GM12878 (cell line): ENCODE data around the gene BICC1. TPM values are rescaled to one million over a fixed set of nuclear protein-coding genes. Genes with fewer than 3 reads are reported as not detected.

ENCODE experiments used
- ATAC-seq: fragments of 200-7000 bp; cut with Tn5 transposase; 3 replicates; pipeline ENCODE4 v1.9.1; 2020; ENCODE audit warnings: mild to moderate bottlenecking, moderate library complexity
- BruUV-seq: library from RNA; stranded (reverse); fragments of 400-500 nt; replicated peaks from 2 replicates; lab custom pipeline; 2021; lab: Mats Ljungman, UMichigan
- CTCF ChIA-PET: fragments of 300-600 bp; sonication (Branson Sonifier 250); formaldehyde crosslinking; extraction: SDS; loops from one replicate; lab custom pipeline; 2021; ENCODE audit warnings: inconsistent platforms; lab: Yijun Ruan, JAX
- POLR2A ChIA-PET: fragments of 350-600 bp; formaldehyde crosslinking; extraction: SDS; loops from one replicate; lab custom pipeline; 2021; ENCODE audit warnings: inconsistent platforms; lab: Charles Lee
- RAD21 ChIA-PET: fragments of 300-600 bp; sonication (Branson Sonifier 250); formaldehyde crosslinking; loops from one replicate; lab custom pipeline; 2023; ENCODE audit warnings: antibody characterized with exemption; ENCODE audit not compliant: unreplicated experiment; lab: Charles Lee
- SMC1A ChIA-PET: fragments of 300-600 bp; sonication (Branson Sonifier 250); formaldehyde crosslinking; loops from one replicate; lab custom pipeline; 2023; ENCODE audit not compliant: unreplicated experiment, uncharacterized antibody; lab: Charles Lee
- DNase-seq: peaks from one replicate; pipeline ENCODE4 v3.0.0-alpha.2; 2011; ENCODE audit warnings: low read depth, low spot score
- FAIRE-seq: peaks from 3 replicates; lab custom pipeline; 2011; peaks lifted over from hg19 to GRCh38; lab: Jason Lieb, UNC
- H2AFZ ChIP-seq: 2 replicates; pipeline ENCODE4 v1.6.0; 2011; ENCODE audit warnings: low read depth, low read length, control low read depth; ENCODE audit not compliant: control insufficient read depth
- H3K27ac ChIP-seq: 2 replicates; pipeline ENCODE4 v1.5.1; 2011; ENCODE audit warnings: control low read depth; ENCODE audit not compliant: control insufficient read depth, insufficient read depth
- H3K27me3 ChIP-seq, 2 experiments: replicated peaks in 1 of 2; 2 replicates each; pipeline versions ENCODE4 v1.6.0 to v1.6.1; 2011; ENCODE audit warnings: low read length in 1 of 2; ENCODE audit not compliant: control insufficient read depth in 2 of 2, insufficient read depth in 2 of 2
- H3K36me3 ChIP-seq, 2 experiments: 2 replicates each; pipeline ENCODE4 v1.5.1; 2011; ENCODE audit warnings: low read length in 1 of 2; ENCODE audit not compliant: control insufficient read depth in 2 of 2, insufficient read depth in 2 of 2
- H3K4me1 ChIP-seq: 2 replicates; pipeline ENCODE4 v1.6.1; 2011; ENCODE audit warnings: mild to moderate bottlenecking, low read length, moderate library complexity, mixed read lengths; ENCODE audit not compliant: control insufficient read depth, insufficient read depth
- H3K4me2 ChIP-seq: 2 replicates; pipeline ENCODE4 v1.6.0; 2011; ENCODE audit warnings: control low read depth; ENCODE audit not compliant: control insufficient read depth, insufficient read depth
- H3K4me3 ChIP-seq: fragments of 200-600 bp; sonication (generic); 2 replicates; pipeline ENCODE4 v1.5.1; 2016
- H3K79me2 ChIP-seq: 2 replicates; pipeline ENCODE4 v1.6.0; 2011; ENCODE audit warnings: low read length; ENCODE audit not compliant: control insufficient read depth, insufficient read depth
- H3K9ac ChIP-seq: 2 replicates; pipeline ENCODE4 v1.8.0; 2011; ENCODE audit warnings: low read length, control low read depth, mixed read lengths; ENCODE audit not compliant: control insufficient read depth, insufficient read depth
- H3K9me3 ChIP-seq: replicated peaks from 3 replicates; pipeline ENCODE4 v1.5.1; 2011; ENCODE audit warnings: mild to moderate bottlenecking, low read length; ENCODE audit not compliant: control insufficient read depth, insufficient read depth
- H4K20me1 ChIP-seq: 2 replicates; pipeline ENCODE4 v1.6.0; 2011; ENCODE audit not compliant: control insufficient read depth, insufficient read depth
- CHD2 ChIP-seq: IDR thresholded peaks from 2 replicates; pipeline ENCODE4 v1.6.1; 2011; ENCODE audit warnings: low read depth, low read length, improper control_type of control experiment, borderline replicate concordance
- HDAC6 ChIP-seq: fragments of 200-600 bp; sonication (generic); IDR thresholded peaks from one replicate; pipeline ENCODE4 v1.8.0; 2017; ENCODE audit warnings: antibody characterized with exemption; ENCODE audit not compliant: unreplicated experiment
- IKZF2 ChIP-seq, 2 experiments: fragments of 450-650 bp; IDR thresholded peaks; 2 replicates each; pipeline ENCODE4 v1.6.1; 2017; ENCODE audit warnings: mild to moderate bottlenecking in 2 of 2, moderate library complexity in 2 of 2
- IRF4 ChIP-seq: IDR thresholded peaks from 2 replicates; pipeline ENCODE4 v1.6.1; 2011; ENCODE audit warnings: low read depth, low read length
- KDM1A ChIP-seq: fragments of 200-600 bp; sonication (generic); IDR thresholded peaks from 2 replicates; pipeline ENCODE4 v1.6.1; 2016; ENCODE audit warnings: borderline replicate concordance
- LARP7 ChIP-seq: fragments of 450-650 bp; IDR thresholded peaks from 2 replicates; pipeline ENCODE4 v1.6.1; 2017; ENCODE audit warnings: mild to moderate bottlenecking
- NBN ChIP-seq: fragments of 450-650 bp; IDR thresholded peaks from 2 replicates; pipeline ENCODE4 v1.6.1; 2016
- RELB ChIP-seq: fragments of 450-650 bp; IDR thresholded peaks from 2 replicates; pipeline ENCODE4 v1.6.1; 2017; ENCODE audit warnings: low read depth, mild to moderate bottlenecking, moderate library complexity
- SMAD1 ChIP-seq: fragments of 450-650 bp; IDR thresholded peaks from 2 replicates; pipeline ENCODE4 v1.6.1; 2018; ENCODE audit warnings: mild to moderate bottlenecking, low read depth; ENCODE audit not compliant: partially characterized antibody
- STAT1 ChIP-seq: fragments of 450-650 bp; conservative IDR thresholded peaks from 2 replicates; pipeline ENCODE4 v1.6.1; 2014; ENCODE audit warnings: antibody characterized with exemption, mild to moderate bottlenecking
- SUZ12 ChIP-seq: fragments of 200-600 bp; sonication (generic); IDR thresholded peaks from one replicate; pipeline ENCODE4 v1.6.1; 2018; ENCODE audit warnings: antibody characterized with exemption, mild to moderate bottlenecking; ENCODE audit not compliant: unreplicated experiment
- TAF1 ChIP-seq: IDR thresholded peaks from 2 replicates; pipeline ENCODE4 v1.6.1; 2011; ENCODE audit warnings: mild to moderate bottlenecking, low read depth, low read length, borderline replicate concordance
- TCF12 ChIP-seq: IDR thresholded peaks from 2 replicates; pipeline ENCODE4 v1.6.1; 2011; ENCODE audit warnings: low read depth, mild to moderate bottlenecking, low read length
- ZBTB11 ChIP-seq: fragments of 450-650 bp; formaldehyde crosslinking; IDR thresholded peaks from 2 replicates; pipeline ENCODE4 v1.5.0; 2022; ENCODE audit warnings: mild to moderate bottlenecking, missing genetic modification characterization
- ZNF217 ChIP-seq: fragments of 450-650 bp; IDR thresholded peaks from 2 replicates; pipeline ENCODE4 v1.6.1; 2017; ENCODE audit warnings: antibody characterized with exemption, mild to moderate bottlenecking
- WGBS: methylation state at CpG from one replicate; pipeline ENCODE4 v1.1.6; 2016; ENCODE audit warnings: low lambda C conversion rate; ENCODE audit not compliant: insufficient replicate concordance, insufficient coverage; ENCODE audit errors: missing lambda C conversion rate; 5-methylcytosine and 5-hydroxymethylcytosine counted together
- in situ Hi-C: fragments of 300-500 bp; cut with MboI; formaldehyde crosslinking; loops from 9 replicates; pipeline ENCODE4 v1.14.3; 2018; ENCODE audit warnings: mixed read lengths
- intact Hi-C: fragments of 100-400 bp; cut with micrococcal nuclease; formaldehyde crosslinking; loops from one replicate; pipeline ENCODE4 v1.14.2; 2022; ENCODE audit not compliant: unreplicated experiment
- polyA plus RNA-seq, 11 experiments: library from polyadenylated mRNA; depleted of rRNA in 4 of 11; unstranded in 6 of 11; stranded (reverse) in 5 of 11; fragments of >200 nt; fragmentation: Nextera tagmentation in 4 of 11; fragmentation: Illumina TruSeq in 1 of 11; extraction: Ambion mirVana in 4 of 11; extraction: Trizol in 1 of 11; gene quantifications; 1 replicate in 1 of 11; 2 replicates in 10 of 11; pipeline versions ENCODE4 v1.2.1 to v1.2.3, GENCODE V29; 2011 to 2016; ENCODE audit warnings: inconsistent platforms in 2 of 11, missing spikeins in 2 of 11, low read depth in 1 of 11
- total RNA-seq, 4 experiments: library from RNA; depleted of rRNA in 3 of 4; stranded (reverse); fragments of >200 nt in 3 of 4; fragmentation: Illumina TruSeq in 1 of 4; extraction: Trizol in 1 of 4; gene quantifications; 2 replicates each; pipeline versions ENCODE4 v1.2.1 to v1.2.3, GENCODE V29; 2013 to 2021

The BICC1 gene
- total and polyA plus RNA-seq, 10 of the 15 experiments (the other 5 are each of a cell fraction or from before 2014, with no cell fraction given) = 0.01 to 0.10 (median 0.04) TPM; not detected in 5

GRCh38 chr10:58842860-58843376, 330.2 kb downstream of the BICC1 start (continued):
- TF ChIP-seq ZBTB11 (CRISPR knock-in tag) (no peak), STAT1 (no peak), SUZ12 (no peak), NBN (no peak), RELB (no peak), SMAD1 (no peak)

GRCh38 chr10:58843760-58844159, 331.1 kb downstream of the BICC1 start:
- Histone ChIP-seq H3K9ac (no peak overlapping the region), H3K4me3 (no peak overlapping the region), H3K27ac (no peak overlapping the region), H3K27me3 (no peaks in the 10 kb centered on the region; a peak in 1 of 4 replicates), H2AFZ (no peak overlapping the region), H3K36me3 (no peaks in the 10 kb centered on the region), H3K9me3 (no peaks in the 10 kb centered on the region), H3K4me2 (no peak overlapping the region), H3K4me1 (no peaks in the 10 kb centered on the region), H3K79me2 (no peaks in the 10 kb centered on the region), H4K20me1 (no peaks in the 10 kb centered on the region)
- CTCF ChIA-PET = interaction anchor here (1.0 kb wide), 1 partner anchor 10 kb away, joined by 4 read pairs; no protein-coding TSS in a partner anchor
- intact Hi-C loops = no loop called here
- in situ Hi-C loops = no loop called here
- 12% methylated on average over 4 of the region's 4 CpGs for WGBS
- SMC1A ChIA-PET = no interaction called here
- RAD21 ChIA-PET = no interaction called here
- DNase-seq (no peak), ATAC-seq (no peak), FAIRE-seq (no peak)
- TF ChIP-seq KDM1A (no peak), ZNF217 (no peak), TCF12 (no peak), HDAC6 (no peak), IKZF2 (IDR thresholded peaks at IDR 0.05) (no peak), TAF1 (no peak), CHD2 (no peak), LARP7 (no peak), IRF4 (no peak)
- POLR2A ChIA-PET = no interaction called here
- no TSS peak for BruUV-seq
